ENCODE results near the gene JUP.

The JUP gene

DNA sequence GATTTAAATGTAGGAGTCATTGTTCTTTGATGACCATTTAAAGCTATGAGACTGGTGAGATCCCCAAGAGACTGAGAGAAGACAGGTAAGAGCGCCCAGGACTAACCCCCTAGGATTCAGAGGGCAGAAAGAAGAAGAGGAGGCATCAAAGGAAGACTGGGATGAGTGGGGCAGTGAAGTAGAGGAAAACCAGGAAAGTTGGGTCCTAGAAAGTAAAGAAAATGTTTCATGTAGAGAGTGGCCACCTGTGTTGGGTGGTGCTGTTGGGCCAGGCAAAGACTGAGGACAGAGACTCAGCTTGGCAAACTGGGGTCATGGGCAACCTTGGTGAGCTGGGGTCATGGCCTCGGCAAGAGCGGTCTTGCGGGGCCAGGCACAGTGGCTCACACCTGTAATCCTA lies 50.8 kb downstream of the JUP start:
- no peak overlapping the region for H3K4me3 ChIP-seq (ENCODE audit: low read depth, low read length)
- DNase-seq (ENCODE audit: low read depth) = no peak
- TF ChIP-seq, protein P1, sequence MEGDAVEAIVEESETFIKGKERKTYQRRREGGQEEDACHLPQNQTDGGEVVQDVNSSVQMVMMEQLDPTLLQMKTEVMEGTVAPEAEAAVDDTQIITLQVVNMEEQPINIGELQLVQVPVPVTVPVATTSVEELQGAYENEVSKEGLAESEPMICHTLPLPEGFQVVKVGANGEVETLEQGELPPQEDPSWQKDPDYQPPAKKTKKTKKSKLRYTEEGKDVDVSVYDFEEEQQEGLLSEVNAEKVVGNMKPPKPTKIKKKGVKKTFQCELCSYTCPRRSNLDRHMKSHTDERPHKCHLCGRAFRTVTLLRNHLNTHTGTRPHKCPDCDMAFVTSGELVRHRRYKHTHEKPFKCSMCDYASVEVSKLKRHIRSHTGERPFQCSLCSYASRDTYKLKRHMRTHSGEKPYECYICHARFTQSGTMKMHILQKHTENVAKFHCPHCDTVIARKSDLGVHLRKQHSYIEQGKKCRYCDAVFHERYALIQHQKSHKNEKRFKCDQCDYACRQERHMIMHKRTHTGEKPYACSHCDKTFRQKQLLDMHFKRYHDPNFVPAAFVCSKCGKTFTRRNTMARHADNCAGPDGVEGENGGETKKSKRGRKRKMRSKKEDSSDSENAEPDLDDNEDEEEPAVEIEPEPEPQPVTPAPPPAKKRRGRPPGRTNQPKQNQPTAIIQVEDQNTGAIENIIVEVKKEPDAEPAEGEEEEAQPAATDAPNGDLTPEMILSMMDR (IDR thresholded peaks at IDR 0.05; ENCODE audit: low read depth, low read length, missing control alignments) = no peak
- in situ Hi-C loops (cut with HindIII; ENCODE audit: low sequenced_read_pairs) = loop anchor here (25.0 kb wide), 1 partner anchor 227 kb away; the partner anchor contains the start of gene CNP

DNA sequence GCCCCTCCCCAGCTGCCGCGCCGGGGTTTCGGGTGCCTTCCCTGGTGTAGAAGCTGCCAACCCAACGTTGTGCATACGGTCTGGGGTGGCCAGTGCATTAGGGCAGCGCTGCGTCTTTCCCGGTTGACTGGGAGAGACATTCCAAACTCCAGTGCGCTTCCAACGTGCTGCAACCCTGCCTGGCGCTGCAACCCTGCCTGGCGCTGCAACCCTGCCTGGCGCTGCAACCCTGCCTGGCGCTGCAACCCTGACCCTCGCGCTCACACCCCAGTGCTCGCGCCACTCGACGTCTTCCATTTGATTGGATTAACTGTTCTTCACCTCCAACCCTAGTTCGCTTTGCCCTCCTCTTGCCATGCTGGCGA lies 51.6 kb downstream of the JUP start:
- peak overlapping the region; percentile 39 for H3K4me3 ChIP-seq (ENCODE audit: low read depth, low read length)
- TF ChIP-seq, protein P1 (IDR thresholded peaks at IDR 0.05; ENCODE audit: low read depth, low read length, missing control alignments) = no peak
- in situ Hi-C loops (cut with HindIII; ENCODE audit: low sequenced_read_pairs) = loop anchor here (25.0 kb wide), 1 partner anchor 227 kb away; the partner anchor contains the start of gene CNP
- no peak for DNase-seq (ENCODE audit: low read depth)

DNA sequence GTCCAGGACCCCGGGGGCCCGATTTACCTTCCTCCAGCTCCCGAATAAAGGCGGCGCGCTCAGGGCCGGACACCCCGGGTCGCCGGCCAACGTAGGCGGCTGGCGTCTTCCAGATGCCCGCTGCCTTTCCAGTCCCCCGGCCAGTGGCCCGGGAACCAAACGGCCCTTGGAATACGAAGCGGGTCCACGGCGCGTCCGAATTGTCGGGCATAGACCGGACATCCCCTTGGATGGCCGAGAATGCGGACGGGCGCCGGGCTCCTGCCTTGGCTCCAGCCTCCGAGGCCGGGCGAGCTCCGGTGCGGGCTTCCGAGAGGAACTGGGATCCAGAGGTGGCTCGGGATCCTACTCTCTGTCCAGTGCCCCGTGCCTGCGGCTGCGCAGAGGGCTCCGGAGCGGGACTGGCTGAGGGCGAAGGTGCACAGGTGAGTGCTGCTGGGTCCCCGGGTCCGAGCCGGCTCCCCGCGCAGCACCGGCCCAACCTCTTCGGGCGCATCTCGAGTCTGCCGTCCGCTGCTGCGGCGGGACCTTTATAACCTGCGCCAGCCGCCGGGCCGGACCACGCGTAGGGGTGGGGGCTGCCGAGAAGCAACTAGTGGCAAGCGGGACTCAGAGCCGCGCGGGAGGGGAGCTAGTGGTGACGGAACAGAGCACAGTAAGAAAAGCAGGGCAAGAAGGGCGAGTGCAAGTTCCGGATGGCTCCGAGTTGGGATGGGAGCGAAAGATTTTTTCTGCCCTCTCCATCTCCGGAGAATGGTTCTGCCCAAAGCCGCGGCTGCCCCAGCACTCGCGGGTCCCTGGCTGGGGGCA lies 52.2 kb downstream of the JUP start, which contains the start of gene HAP1:
HAP1 (minus strand) TSS at position 505 of the 810 bp plus-strand sequence; CDS start at position 496, 9 bp downstream.
- in situ Hi-C loops (cut with HindIII; ENCODE audit: low sequenced_read_pairs) = loop anchor here (25.0 kb wide), 1 partner anchor 228 kb away; the partner anchor contains the start of gene CNP
- H3K4me3 ChIP-seq (ENCODE audit: low read depth, low read length) = peak within 1 kb of the TSS; percentile 39
- DNase-seq (ENCODE audit: low read depth) = no peak
- TF ChIP-seq, protein P1 (IDR thresholded peaks at IDR 0.05; ENCODE audit: low read depth, low read length, missing control alignments) = no peak

DNA sequence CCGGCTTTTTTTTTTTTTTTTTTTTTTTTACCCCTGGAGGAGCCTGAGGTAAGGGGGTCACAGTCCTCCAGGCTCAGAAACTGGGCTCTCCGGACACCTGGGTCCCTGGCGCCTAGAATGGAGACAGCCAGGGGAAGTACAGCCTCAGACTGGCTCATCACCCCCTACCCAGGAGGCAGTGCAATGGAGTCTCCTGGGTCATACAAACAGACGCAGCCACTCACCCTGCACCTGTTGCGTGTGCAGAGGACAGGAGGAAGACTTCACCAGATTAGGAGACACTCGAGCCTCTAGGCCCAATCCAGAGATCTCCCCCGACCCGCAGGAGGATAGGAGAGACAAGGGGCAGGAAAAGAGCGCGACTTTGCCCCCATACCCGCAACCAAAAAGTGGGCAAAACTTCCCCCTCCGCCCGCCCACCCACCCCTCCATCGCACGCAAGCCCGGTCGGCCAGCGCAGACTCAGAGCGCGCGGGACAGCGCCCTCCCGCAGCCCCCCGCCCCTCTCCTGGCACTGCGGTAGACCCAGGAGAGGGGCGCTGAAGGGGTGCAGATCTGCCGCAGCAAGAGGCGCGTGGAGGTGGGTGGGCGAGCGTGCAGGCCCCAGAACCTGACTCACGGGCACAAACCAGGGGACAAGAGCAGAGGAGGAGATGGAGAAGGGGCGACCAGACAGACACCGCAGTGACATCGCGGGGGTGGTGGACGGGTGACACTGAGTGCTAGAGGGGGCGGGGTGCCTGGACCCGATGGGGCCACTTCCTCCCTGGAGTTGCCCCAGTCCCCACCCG lies 53.0 kb downstream of the JUP start:
- DNase-seq (ENCODE audit: low read depth) = no peak
- in situ Hi-C loops (cut with HindIII; ENCODE audit: low sequenced_read_pairs) = loop anchor here (25.0 kb wide), 1 partner anchor 229 kb away; the partner anchor contains the start of gene CNP
- peak overlapping the region; percentile 39 for H3K4me3 ChIP-seq (ENCODE audit: low read depth, low read length)
- TF ChIP-seq, protein P1 (IDR thresholded peaks at IDR 0.05; ENCODE audit: low read depth, low read length, missing control alignments) = no peak

DNA sequence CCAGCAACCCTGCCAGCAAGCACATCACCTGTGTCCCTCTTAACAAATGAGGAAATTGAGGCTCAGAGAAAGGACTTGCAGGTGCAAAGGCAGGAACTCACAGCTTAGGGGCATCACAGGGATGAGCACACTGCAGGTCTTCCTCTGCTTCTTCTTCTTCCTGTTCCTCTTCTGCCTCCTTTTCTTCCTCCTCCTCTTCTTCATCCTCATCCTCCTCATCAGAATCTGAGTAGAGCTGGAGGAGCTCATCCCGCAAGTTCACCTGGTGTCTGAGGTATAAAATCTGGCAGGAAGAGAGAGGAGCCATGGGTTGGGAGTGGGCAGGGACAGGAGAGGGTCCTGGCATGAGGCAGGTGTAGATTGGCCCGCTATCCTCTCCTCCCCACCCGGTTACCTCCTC lies 54.7 kb downstream of the JUP start:
- TF ChIP-seq, protein P1 (IDR thresholded peaks at IDR 0.05; ENCODE audit: low read depth, low read length, missing control alignments) = no peak
- in situ Hi-C loops (cut with HindIII; ENCODE audit: low sequenced_read_pairs) = loop anchor here (25.0 kb wide), 1 partner anchor 230 kb away; the partner anchor contains the start of gene CNP
- DNase-seq (ENCODE audit: low read depth) = no peak
- H3K4me3 ChIP-seq (ENCODE audit: low read depth, low read length) = no peak overlapping the region

DNA sequence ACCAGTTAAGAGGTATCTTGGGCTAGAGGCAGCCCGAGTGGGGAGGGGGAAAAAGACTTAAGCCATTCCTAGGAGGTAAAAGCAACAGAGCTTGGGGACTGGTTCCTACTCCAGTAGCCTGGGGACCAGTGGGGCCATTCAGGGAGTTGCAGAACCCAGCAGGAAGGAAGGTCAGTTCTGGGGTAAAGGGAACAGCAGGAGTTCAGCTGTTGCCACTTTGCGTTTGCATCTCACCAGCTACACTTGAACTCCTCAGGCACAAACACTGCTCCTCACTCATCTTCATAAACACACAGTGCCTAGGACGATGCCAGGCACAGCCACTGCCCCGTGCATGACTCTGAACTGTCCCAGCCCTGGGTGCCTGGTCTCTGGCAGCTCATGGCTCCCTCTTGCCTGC lies 56.0 kb downstream of the JUP start:
- in situ Hi-C loops (cut with HindIII; ENCODE audit: low sequenced_read_pairs) = loop anchor here (25.0 kb wide), 1 partner anchor 232 kb away; the partner anchor contains the start of gene CNP
- no peak for DNase-seq (ENCODE audit: low read depth)
- TF ChIP-seq, protein P1 (IDR thresholded peaks at IDR 0.05; ENCODE audit: low read depth, low read length, missing control alignments) = no peak
- no peak overlapping the region for H3K4me3 ChIP-seq (ENCODE audit: low read depth, low read length)

Measured in astrocyte of the cerebellum (primary cell).